Tibial nerve (tissue), 4 donors: ENCODE results near the gene CAT.

Source experiments
- EP300 ChIP-seq, 2 donors: sonication (generic); formaldehyde crosslinking; IDR thresholded peaks; one replicate each; pipeline ENCODE4 v1.6.1; 2017; ENCODE audit warnings: antibody characterized with exemption in 2 of 2, mild to moderate bottlenecking in 1 of 2
- POLR2A ChIP-seq, 2 donors: fragments of 450-650 bp; IDR thresholded peaks; one replicate each; pipeline ENCODE4 v1.6.1; 2017; ENCODE audit warnings: antibody characterized with exemption in 2 of 2, mild to moderate bottlenecking in 2 of 2, moderate library complexity in 2 of 2
- TF ChIP-seq, protein P1 (sequence below), 5 experiments: fragments of 200-600 bp in 3 of 5; fragments of 450-650 bp in 2 of 5; sonication (generic) in 3 of 5; IDR thresholded peaks; one replicate each; pipeline ENCODE4 v1.5.1; 2016 to 2019; ENCODE audit warnings: antibody characterized with exemption in 5 of 5, mild to moderate bottlenecking in 3 of 5, moderate library complexity in 2 of 5

DNA sequence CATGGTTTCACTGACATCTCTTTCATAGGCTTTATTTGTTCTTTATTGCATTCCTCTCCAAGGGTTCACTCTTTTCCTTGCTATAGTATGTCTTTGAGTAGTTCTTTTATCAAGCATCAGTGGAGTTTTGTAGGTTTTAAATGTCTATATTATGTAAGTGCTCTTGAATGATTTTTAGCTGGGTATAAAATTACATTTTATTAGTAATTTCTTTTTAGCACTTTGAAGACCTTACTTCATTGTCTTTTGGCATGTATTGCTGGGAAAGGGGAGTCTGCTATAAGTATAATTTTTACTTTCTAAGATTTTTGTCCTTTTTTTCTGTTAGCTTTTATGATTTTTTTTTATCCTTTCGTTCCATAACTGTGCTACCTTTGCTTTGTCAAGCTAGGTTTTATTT is 25.5 kb upstream of the CAT start:
- TF ChIP-seq EP300 (IDR thresholded peaks at IDR 0.05) (no peak), POLR2A (IDR thresholded peaks at IDR 0.05) (no peak)
- TF ChIP-seq, protein P1, sequence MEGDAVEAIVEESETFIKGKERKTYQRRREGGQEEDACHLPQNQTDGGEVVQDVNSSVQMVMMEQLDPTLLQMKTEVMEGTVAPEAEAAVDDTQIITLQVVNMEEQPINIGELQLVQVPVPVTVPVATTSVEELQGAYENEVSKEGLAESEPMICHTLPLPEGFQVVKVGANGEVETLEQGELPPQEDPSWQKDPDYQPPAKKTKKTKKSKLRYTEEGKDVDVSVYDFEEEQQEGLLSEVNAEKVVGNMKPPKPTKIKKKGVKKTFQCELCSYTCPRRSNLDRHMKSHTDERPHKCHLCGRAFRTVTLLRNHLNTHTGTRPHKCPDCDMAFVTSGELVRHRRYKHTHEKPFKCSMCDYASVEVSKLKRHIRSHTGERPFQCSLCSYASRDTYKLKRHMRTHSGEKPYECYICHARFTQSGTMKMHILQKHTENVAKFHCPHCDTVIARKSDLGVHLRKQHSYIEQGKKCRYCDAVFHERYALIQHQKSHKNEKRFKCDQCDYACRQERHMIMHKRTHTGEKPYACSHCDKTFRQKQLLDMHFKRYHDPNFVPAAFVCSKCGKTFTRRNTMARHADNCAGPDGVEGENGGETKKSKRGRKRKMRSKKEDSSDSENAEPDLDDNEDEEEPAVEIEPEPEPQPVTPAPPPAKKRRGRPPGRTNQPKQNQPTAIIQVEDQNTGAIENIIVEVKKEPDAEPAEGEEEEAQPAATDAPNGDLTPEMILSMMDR (IDR thresholded peaks at IDR 0.05) = no peak
